HG03457 (cell line): ENCODE measurements around the gene TDRD7.

Experiments
- ATAC-seq: cut with Tn5 transposase; IDR thresholded peaks from one replicate; pipeline ENCODE4 v1.9.1; 2021; ENCODE audit warnings: moderate number of reproducible peaks; ENCODE audit not compliant: unreplicated experiment

TDRD7 gene

GRCh38 chr9:97525451-97525850 is 113.6 kb downstream of the TDRD7 start:
- no peak for ATAC-seq

GRCh38 chr9:97526895-97527575 is 115.1 kb downstream of the TDRD7 start:
- ATAC-seq: no peak

GRCh38 chr9:97527626-97528528 is 116.0 kb downstream of the TDRD7 start:
- no peak for ATAC-seq

GRCh38 chr9:97528529-97529230 is 116.8 kb downstream of the TDRD7 start:
- no peak for ATAC-seq

- ATAC-seq: peak; percentile 53
Observed at GRCh38 chr9:97529363-97530076, 117.6 kb downstream of the TDRD7 start.

GRCh38 chr9:97531888-97532376 is 120.0 kb downstream of the TDRD7 start:
- ATAC-seq: no peak

GRCh38 chr9:97534185-97534584 is 122.3 kb downstream of the TDRD7 start:
- ATAC-seq: no peak

- ATAC-seq: no peak
Observed at GRCh38 chr9:97534961-97535594, 123.2 kb downstream of the TDRD7 start.

- ATAC-seq: no peak
Observed at GRCh38 chr9:97535771-97536170, 123.9 kb downstream of the TDRD7 start.

- ATAC-seq: no peak
Observed at GRCh38 chr9:97536480-97536879, 124.6 kb downstream of the TDRD7 start.

GRCh38 chr9:97543561-97543960 is 131.7 kb downstream of the TDRD7 start:
- ATAC-seq: no peak

- ATAC-seq: no peak
Observed at GRCh38 chr9:97545486-97545885, 133.6 kb downstream of the TDRD7 start.
